Muscle layer of duodenum (tissue), 2 donors: ENCODE data around the gene C11orf68.

Experiments used
- H3K27ac ChIP-seq: one replicate; pipeline ENCODE4 v1.7.0; 2013; ENCODE audit warnings: mild to moderate bottlenecking, low read length
- H3K27me3 ChIP-seq: one replicate; pipeline ENCODE4 v1.7.0; 2013; ENCODE audit warnings: low read depth, mild to moderate bottlenecking, control low read depth, low read length
- H3K36me3 ChIP-seq, 2 donors: one replicate each; pipeline ENCODE4 v1.7.0; 2013; ENCODE audit warnings: low read length in 2 of 2, control low read depth in 1 of 2, mild to moderate bottlenecking in 1 of 2; ENCODE audit not compliant: insufficient read depth in 2 of 2, control insufficient read depth in 1 of 2
- H3K4me1 ChIP-seq, 2 donors: one replicate each; pipeline ENCODE4 v1.7.0; 2013; ENCODE audit warnings: low read length in 2 of 2, mild to moderate bottlenecking in 2 of 2, control low read depth in 1 of 2, moderate library complexity in 1 of 2; ENCODE audit not compliant: insufficient read depth in 2 of 2, control insufficient read depth in 1 of 2
- H3K4me3 ChIP-seq, 2 donors: one replicate each; pipeline ENCODE4 v1.7.0; 2013; ENCODE audit warnings: low read length in 2 of 2, low read depth in 1 of 2, mild to moderate bottlenecking in 1 of 2
- H3K9me3 ChIP-seq, 2 donors: one replicate each; pipeline ENCODE4 v1.7.0; 2013; ENCODE audit warnings: low read length in 2 of 2, control low read depth in 1 of 2, mild to moderate bottlenecking in 1 of 2; ENCODE audit not compliant: control insufficient read depth in 1 of 2
- donor health status: healthy.

C11orf68 gene

DNA sequence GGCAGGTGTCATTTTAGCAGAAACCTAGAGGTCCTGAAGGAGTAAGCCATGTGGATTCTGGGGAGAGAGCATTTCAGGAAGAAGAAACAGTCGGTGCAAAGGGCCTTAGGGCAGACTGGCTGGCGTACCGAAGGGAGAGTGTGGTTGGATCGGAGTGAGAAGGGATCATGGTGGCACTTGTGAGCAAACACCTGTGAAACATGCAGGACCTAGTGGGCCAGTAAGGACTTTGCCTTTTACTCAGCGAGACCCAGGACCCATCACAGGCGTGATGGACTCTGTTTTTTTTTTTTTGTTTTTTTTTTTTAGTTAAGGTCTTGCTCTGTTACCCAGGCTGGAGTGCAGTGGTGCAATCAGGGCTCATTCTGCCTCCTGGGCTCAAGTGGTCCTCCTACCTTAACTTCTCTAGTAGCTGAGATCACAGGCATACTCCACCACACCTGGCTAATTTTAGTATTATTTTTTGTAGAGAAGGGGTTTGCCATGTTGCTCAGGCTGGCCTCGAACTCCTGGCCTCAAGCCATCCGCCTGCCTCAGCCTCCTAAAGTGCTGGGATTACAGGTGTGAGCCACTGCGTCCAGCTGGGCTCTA, 23.0 kb upstream of the C11orf68 start:
- H3K4me3 ChIP-seq: no peak overlapping the region

DNA sequence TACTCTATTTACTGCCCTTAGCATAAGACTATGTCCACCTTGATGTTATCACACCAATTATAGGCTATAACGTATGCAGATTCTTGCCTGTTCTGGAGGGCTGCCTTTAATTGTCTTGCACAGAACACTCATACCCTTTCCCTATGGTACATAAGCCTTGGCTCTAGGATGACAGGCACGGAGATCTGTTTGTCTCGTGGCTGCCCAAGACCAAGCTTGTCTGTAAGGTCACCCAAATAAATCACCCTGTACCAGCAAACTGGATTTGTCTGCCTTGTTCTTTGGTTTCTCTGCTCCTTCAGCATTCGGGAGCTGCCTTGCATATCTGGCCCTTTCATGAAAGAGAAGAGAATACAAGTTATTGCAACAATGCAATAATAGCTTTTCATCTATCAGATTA, 18.9 kb upstream of the C11orf68 start:
- H3K27ac ChIP-seq: no peak overlapping the region
- no peaks in the 10 kb centered on the region for H3K27me3 ChIP-seq
- H3K36me3 ChIP-seq: no peaks in the 10 kb centered on the region
- H3K4me3 ChIP-seq: no peak overlapping the region
- H3K4me1 ChIP-seq: peaks cover 0 to 6% of the 10 kb centered on the region in 2 donors
- H3K9me3 ChIP-seq: no peaks in the 10 kb centered on the region

More for the DNA sequence above, 23.0 kb upstream of the C11orf68 start:
- Histone ChIP-seq H3K4me1 (peaks cover 0 to 6% of the 10 kb centered on the region in 2 donors), H3K9me3 (no peaks in the 10 kb centered on the region), H3K27me3 (no peaks in the 10 kb centered on the region), H3K36me3 (no peaks in the 10 kb centered on the region), H3K27ac (peak overlapping the region; percentile 43)

DNA sequence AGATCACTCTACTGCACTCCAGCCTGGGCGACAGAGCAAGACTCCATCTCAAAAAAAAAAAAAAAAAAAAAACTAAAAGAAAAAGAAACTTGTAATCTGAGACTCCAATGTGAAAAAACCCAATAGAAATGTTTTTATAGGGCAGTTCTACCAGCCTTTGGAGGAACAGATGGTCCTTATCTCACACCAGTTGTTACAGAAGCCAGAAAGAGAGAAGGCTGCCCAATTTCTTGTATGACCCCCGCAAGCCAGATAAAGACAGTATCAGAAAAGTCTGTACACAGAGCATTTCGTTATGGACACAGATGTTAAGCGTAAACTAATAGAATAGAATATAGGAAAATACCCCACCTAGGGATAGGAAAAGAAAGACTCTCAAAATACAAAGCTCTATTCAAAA, 15.2 kb upstream of the C11orf68 start:
- Histone ChIP-seq H3K36me3 (no peaks in the 10 kb centered on the region), H3K4me3 (no peak overlapping the region), H3K27ac (no peak overlapping the region), H3K4me1 (no peaks in the 10 kb centered on the region), H3K9me3 (no peaks in the 10 kb centered on the region), H3K27me3 (no peaks in the 10 kb centered on the region)

DNA sequence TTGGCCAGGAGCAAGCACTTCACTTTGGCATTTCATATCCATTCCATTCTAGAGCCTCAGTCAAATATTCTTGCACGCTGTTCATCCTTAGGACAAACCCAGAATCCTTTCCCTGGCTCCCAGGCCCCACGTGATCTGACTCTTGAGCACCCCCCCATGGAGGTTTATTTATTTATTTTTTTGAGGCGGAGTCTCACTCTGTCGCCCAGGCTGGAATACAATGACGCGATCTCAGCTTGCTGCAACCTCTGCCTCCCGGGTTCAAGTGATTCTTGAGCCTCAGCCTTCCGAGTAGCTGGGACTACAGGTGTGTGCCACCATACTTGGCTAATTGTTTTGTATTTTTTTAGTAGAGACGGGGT, 13.7 kb upstream of the C11orf68 start:
- no peak overlapping the region for H3K4me3 ChIP-seq
- H3K27me3 ChIP-seq: no peaks in the 10 kb centered on the region
- H3K27ac ChIP-seq: no peak overlapping the region
- H3K9me3 ChIP-seq: no peaks in the 10 kb centered on the region
- H3K4me1 ChIP-seq: no peaks in the 10 kb centered on the region
- H3K36me3 ChIP-seq: no peaks in the 10 kb centered on the region

DNA sequence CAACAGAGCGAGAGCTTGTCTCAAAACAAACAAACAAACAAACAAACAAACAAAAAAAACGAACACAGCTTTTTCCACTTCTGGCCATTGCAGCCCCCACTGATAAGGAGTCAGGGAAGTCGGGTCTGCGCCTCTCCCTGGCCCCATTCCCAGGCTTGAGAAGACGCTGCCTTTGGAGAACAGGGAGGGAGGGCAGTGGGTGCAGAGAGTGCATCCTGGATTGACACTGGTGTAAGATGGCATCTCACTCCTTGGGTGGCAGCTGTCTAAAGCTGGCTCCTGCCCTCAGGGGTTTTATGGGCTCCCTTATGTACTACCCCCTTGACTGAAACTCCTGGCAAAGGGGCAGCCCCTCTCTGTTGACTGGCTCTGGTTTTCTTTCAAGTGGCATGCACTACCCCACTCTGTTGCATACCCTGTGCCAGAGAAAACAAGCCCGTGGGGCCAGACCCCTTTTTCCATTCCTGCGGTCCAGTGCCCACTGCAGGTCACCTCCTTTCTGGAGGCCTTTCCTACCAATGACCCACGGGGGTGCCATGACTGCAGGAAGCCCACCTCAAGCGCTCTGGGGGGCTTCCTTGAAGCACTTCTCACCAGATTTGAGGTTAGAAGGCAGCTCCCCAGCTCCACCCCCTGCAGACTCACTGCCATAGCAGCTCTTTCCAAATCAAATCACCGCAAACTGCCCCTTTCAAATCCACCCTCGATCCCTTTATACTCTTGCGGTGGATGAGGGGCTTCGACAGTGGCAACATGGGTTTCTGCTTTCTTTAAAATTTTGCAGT, 13.1 kb upstream of the C11orf68 start:
- Histone ChIP-seq H3K4me1 (no peaks in the 10 kb centered on the region), H3K27ac (no peak overlapping the region), H3K36me3 (no peaks in the 10 kb centered on the region), H3K4me3 (no peak overlapping the region), H3K27me3 (no peaks in the 10 kb centered on the region), H3K9me3 (no peaks in the 10 kb centered on the region)

DNA sequence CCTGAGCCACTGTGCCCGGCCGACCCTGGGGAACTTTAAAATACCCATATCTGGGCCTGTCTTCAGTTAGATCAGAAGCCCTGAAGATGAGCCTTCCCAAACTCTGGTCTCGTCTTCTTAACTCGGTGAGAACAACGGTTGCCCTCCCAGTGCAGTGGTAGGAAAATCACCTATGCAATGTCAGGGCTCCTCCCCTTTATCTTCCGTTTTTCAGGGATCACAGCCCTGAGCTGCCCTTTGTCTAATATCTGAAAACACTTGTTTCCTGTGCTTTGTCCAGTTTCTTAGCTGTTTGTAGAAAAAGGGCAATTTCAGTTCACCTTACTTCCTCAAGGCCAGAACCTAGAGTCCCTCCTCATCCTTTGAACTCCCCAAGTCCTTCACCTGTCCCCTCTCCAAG, 9.8 kb upstream of the C11orf68 start:
- Histone ChIP-seq H3K9me3 (no peaks in the 10 kb centered on the region), H3K27ac (no peak overlapping the region), H3K36me3 (no peaks in the 10 kb centered on the region), H3K4me3 (no peak overlapping the region), H3K27me3 (no peaks in the 10 kb centered on the region), H3K4me1 (no peaks in the 10 kb centered on the region)

DNA sequence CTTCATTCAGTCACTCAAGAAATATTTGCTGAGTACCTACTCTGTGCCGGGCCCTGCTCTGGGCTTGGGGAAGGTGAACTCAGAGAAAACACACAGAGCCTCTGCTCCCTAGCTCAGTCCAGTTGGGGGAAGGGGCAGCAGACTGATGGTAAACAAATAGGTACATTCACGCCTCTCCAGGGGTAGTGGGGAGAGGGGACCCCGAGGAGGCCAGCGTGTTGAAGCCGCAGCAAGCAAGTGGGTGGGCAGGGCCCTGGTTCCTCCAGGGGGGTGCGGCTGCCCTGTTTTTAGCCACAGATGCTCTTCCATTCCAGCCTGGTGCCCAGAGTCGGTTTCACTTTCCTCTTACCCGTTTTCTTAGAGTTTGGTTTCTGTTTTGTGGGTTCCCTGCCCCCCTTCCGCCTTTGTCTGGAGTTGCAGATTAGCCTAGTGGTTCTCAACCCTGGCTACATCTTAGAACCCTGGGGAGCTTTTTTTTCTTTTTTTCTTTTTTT, 9.1 kb upstream of the C11orf68 start:
- Histone ChIP-seq H3K4me1 (no peaks in the 10 kb centered on the region), H3K36me3 (peaks cover 2 to 4% of the 10 kb centered on the region in 2 donors), H3K27me3 (no peaks in the 10 kb centered on the region), H3K27ac (no peak overlapping the region), H3K4me3 (no peak overlapping the region), H3K9me3 (no peaks in the 10 kb centered on the region)

DNA sequence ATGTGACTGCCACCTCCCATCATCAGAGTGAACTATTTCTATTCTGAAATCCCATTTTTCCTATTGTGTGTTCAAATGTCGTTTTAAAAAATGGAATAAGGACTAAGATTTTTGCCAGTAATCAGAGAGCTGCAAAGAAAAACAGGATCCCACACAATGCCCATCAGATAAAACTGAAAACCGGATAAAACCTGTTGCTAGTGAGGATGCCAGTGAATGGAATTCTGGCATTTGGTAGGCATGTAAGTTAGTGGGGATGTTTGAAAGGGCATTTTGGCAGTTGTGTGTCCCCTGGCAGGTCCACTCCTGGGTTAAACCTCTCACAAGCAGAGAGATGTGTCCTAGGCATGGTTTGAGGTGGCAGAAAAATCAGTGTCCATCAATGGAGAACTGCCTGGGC, 6.5 kb upstream of the C11orf68 start:
- Histone ChIP-seq H3K4me1 (peaks cover 5 to 8% of the 10 kb centered on the region in 2 donors), H3K27ac (no peak overlapping the region), H3K27me3 (no peaks in the 10 kb centered on the region), H3K36me3 (peaks cover 12 to 14% of the 10 kb centered on the region in 2 donors), H3K4me3 (no peak overlapping the region), H3K9me3 (no peaks in the 10 kb centered on the region)

DNA sequence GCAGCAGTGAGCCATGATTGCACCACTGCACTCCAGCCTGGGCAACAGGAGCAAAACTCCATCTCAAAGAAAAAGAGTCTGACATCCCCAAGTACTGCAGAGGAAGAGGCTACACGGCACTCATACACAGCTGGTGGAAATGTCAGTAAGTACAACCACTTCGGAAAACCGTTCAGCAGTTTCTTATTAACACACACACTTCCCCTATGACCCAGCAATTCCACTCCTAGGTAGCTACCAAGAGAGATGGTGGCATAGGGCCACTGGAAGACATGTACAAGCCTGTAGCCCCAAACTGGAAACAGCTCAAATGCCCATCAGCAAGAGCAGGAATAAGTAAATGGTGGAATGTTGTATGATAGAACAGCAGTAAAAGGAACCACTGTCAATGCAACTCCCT, 3.7 kb upstream of the C11orf68 start:
- no peaks in the 10 kb centered on the region for H3K9me3 ChIP-seq
- no peak overlapping the region for H3K27ac ChIP-seq
- no peak overlapping the region for H3K4me3 ChIP-seq
- H3K27me3 ChIP-seq: no peaks in the 10 kb centered on the region
- peaks cover 7 to 22% of the 10 kb centered on the region in 2 donors for H3K4me1 ChIP-seq
- H3K36me3 ChIP-seq: peaks cover 14 to 17% of the 10 kb centered on the region in 2 donors

DNA sequence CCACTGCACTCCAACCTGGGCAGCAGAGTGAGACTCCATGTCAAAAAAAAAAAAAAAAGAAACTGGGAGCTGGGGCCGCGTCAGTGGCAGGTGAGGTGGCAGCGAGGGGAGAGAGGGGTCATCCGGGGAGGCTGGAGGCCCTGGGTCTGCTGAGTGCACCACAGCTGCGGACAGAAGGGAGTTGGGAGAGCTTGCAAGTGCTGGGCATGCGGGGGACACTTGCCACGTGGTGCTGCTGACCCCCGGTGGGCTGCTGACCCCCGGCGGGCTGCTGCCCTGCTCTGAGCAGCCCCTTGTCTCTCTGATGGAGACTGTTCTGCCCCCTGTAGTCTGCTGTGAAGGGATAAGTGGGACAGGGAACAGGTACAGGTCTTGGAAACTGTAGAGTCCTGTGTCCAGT, 3.0 kb upstream of the C11orf68 start:
- H3K9me3 ChIP-seq: no peaks in the 10 kb centered on the region
- no peaks in the 10 kb centered on the region for H3K27me3 ChIP-seq
- H3K36me3 ChIP-seq: peaks cover 14 to 23% of the 10 kb centered on the region in 2 donors
- H3K4me1 ChIP-seq: peaks cover 7 to 29% of the 10 kb centered on the region in 2 donors
- H3K27ac ChIP-seq: no peak overlapping the region
- H3K4me3 ChIP-seq: no peak overlapping the region

DNA sequence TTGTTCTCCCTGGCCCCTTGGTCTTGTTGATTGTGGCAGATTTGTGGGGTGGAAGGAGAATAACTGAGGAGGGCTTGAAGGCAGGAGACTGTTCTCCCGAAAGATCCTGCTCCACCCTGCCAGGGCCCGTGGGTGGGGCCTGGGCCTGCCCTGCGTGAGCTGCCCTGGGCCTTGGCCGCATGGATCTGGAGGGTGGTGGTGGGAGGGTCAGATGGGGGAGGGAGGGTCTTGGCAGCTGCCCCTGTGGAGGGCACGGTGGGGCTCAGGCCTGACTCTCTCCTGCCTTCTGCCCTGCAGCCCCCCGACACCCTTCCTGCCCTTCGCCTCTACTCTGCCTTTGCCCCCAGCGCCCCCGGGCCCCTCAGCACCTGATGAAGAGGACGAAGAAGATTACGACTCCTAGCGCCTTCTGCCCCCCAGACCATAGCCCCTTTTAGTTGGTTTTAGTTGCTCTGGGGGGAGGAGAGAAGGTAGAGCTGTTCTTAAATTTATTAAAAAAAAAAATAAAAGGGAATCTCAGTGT, 2.2 kb upstream of the C11orf68 start:
- Histone ChIP-seq H3K9me3 (no peaks in the 10 kb centered on the region), H3K27me3 (no peaks in the 10 kb centered on the region), H3K27ac (no peak overlapping the region), H3K36me3 (peaks cover 14 to 26% of the 10 kb centered on the region in 2 donors), H3K4me3 (peak overlapping the region; percentile 60 to 89), H3K4me1 (peaks cover 7 to 37% of the 10 kb centered on the region in 2 donors)
